ENCODE measurements around the gene PRMT3. TPM values are rescaled to one million over a fixed set of nuclear protein-coding genes. Genes with fewer than 3 reads are reported as not detected.

PRMT3 gene
- total and polyA plus RNA-seq, 2 of the 13 experiments (the other 11 are each of a cell fraction or from before 2014, with no cell fraction given), result 9.1 to 27.7 TPM

GRCh38 chr11:20387261-20388095 is at the start of gene PRMT3 (continued):
- TF ChIP-seq SMARCE1 (IDR thresholded peaks at IDR 0.05; ENCODE audit: borderline replicate concordance) (no peak), PBX3 (CRISPR knock-in tag; IDR thresholded peaks at IDR 0.05; ENCODE audit: borderline replicate concordance) (peak; percentile 93), TRAFD1 (CRISPR knock-in tag; IDR thresholded peaks at IDR 0.05; ENCODE audit: borderline replicate concordance) (no peak), ZNF10 (CRISPR knock-in tag; IDR thresholded peaks at IDR 0.05; ENCODE audit: borderline replicate concordance, low read depth) (no peak), POLR2AphosphoS5 (IDR thresholded peaks at IDR 0.05; ENCODE audit: low read depth, low read length) (peak; percentile 79), TEF (CRISPR knock-in tag; IDR thresholded peaks at IDR 0.05) (peak; percentile 77; the same call in 1 of the 2 replicates), ZNF124 (CRISPR knock-in tag; IDR thresholded peaks at IDR 0.05) (0 out of 2 replicates have a peak, but pooled peaks have one; percentile 59), ISL2 (CRISPR knock-in tag; IDR thresholded peaks at IDR 0.05) (peak; percentile 67), AFF4 (CRISPR knock-in tag; IDR thresholded peaks at IDR 0.05) (no peak), ZNF414 (CRISPR knock-in tag; IDR thresholded peaks at IDR 0.05) (peak; percentile 41; the same call in 1 of the 2 replicates), SIN3A (IDR thresholded peaks at IDR 0.05; ENCODE audit: borderline replicate concordance, low read depth, low read length) (no peak; the same call in 1 of the 2 replicates), ZNF207 (IDR thresholded peaks at IDR 0.05; ENCODE audit: borderline replicate concordance) (no peak), HNRNPH1 (optimal IDR thresholded peaks at IDR 0.05; ENCODE audit: low read depth, low read length) (no peak), THAP8 (CRISPR knock-in tag; IDR thresholded peaks at IDR 0.05; ENCODE audit: borderline replicate concordance) (no peak; the same call in 1 of the 2 replicates), ZNF569 (CRISPR knock-in tag; IDR thresholded peaks at IDR 0.05; ENCODE audit: borderline replicate concordance) (peak; percentile 96; the same call in 1 of the 2 replicates), MEF2D (CRISPR knock-in tag; IDR thresholded peaks at IDR 0.05) (no peak), ZBTB7A (CRISPR knock-in tag; IDR thresholded peaks at IDR 0.05) (peak; percentile 67; the same call in 1 of the 2 replicates), DBP (CRISPR knock-in tag; IDR thresholded peaks at IDR 0.05; ENCODE audit: not compliant biosample characterization) (peak; percentile 30)
